Measurements from ENCODE around the gene GALNT7.

Gene GALNT7

GRCh38 chr4:173167758-173168395, 734 bp upstream of the GALNT7 start:
- TF ChIP-seq CTCF (conservative IDR thresholded peaks at IDR 0.05) = no peak
- H3K27ac ChIP-seq = peak overlapping the region; percentile 97

DNA sequence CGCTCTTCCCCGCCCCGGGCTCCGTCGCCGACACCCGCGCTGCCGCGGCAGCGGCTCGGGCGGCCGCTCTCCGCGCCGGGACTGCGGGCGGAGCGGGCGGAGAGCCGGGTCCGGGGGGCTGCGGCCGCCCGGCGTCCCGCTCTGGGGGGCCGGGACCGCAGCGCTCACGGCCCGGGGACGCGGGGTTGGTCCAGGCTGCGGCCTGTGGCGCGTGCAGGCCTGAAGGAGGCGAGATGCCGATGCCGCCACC, 492 bp downstream of the GALNT7 start:
- peak overlapping the region; percentile 97 for H3K27ac ChIP-seq
- TF ChIP-seq CTCF (conservative IDR thresholded peaks at IDR 0.05) = peak; percentile 21; the same call in 1 of the 2 replicates

DNA sequence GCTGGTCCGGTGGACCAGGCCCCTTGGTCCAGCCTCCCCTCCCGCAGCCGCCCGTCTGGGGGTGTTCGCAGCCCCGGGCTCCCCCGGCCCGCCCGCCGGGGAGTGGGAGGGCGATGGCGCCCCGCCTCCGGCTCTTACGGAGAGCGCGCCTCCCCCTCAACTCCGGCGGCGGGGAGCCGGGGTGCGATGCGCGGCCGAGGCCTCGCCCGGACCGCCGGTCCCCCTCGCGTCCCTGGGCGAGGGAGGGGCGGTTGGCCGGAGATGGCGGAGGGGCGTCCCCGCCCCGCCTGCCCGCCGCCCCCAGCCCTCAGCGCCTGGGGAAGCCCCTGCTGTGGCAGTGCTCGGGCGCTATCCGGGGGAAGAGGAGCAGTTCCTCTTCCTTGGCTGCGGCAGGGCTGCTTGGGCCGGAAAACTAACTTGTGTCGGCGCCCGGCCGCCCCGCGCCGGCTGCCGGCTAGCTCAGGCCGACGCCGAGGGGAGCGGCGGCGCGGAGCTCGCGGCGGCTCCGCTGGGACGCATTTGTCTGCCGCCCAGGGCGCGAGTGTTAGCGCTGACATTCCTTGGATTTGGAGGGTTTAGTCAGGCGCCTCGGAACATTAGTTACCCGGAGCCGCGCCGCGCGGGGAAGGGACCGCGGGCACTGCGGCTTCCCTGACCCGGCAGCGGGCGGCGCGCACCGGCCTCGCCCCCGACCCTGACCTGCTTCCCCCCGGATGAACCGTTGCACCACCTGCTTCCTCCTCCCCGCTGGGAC, 994 bp downstream of the GALNT7 start:
- TF ChIP-seq CTCF (conservative IDR thresholded peaks at IDR 0.05) = no peak
- peak overlapping the region; percentile 97 for H3K27ac ChIP-seq

DNA sequence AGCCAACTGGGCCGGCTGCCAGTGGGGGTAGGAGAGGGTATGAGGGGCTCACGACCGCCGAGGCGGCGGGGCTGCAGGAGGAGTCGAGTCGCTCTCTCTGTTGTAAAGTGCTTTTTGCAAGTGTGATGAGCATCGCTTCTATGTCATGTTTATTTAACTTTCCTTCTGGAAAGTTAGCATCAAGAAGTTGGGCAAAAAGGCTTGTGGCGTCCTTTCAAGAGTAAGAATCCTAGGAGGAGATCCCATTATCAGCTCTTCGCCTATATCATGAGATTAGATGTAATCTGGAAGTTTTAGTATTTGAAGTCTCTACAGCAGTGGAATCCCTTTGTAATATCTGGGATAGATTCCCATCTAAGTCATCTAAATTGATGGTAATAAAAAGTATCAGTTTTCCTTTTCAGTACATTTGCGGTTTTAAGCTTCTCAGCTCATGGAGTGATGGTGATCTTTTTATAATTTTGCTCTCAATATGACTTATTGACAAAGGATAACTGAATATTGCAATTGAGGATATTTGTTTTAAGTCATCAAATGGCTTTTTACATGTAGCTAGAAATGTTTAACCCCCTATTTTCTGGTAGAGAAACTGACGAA, 1.7 kb downstream of the GALNT7 start:
- TF ChIP-seq CTCF (conservative IDR thresholded peaks at IDR 0.05) = no peak
- peak overlapping the region; percentile 97 for H3K27ac ChIP-seq

DNA sequence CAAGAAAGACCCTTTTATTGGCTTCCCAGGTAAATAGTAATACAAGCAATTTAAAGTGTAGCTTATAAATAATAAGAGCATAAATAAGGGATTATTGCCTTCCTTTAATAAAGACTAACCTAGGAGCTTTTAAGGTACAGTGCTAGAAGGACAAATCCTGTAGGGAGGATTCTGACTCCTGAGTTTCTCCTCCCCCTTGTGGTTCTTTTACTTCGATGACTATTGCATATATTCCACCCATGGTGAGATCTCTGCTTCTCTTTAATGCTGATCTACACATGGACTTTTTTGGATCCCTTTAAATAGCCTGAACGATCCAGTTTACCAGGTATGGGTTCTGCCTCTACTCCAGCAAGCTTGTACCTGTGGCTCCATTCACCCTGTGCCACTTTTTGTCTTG, 2.5 kb downstream of the GALNT7 start:
- TF ChIP-seq CTCF (conservative IDR thresholded peaks at IDR 0.05) = peak; percentile 62
- peak overlapping the region; percentile 97 for H3K27ac ChIP-seq

DNA sequence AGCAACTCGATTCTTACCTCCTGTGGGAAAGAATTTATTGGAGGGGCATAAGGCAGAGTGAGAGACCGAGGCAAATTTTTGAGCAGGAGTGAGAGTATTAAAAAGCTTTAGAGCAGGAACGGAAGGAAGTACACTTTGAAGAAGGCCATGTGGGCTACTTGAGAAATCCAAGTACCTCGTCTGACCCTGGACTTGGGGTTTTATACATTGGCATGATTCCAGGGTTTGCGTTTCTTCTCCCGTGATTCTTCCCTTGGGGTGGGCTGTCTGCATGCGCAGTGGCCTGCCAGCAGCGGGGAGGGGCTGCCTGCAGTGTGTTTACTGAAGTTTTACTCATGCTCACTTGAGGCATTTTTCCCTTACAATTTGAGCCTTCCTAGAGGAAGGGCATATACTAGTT, 3.4 kb downstream of the GALNT7 start:
- H3K27ac ChIP-seq = 0 out of 2 replicates have a peak overlapping the region, but pooled peaks have one; percentile 97
- TF ChIP-seq CTCF (conservative IDR thresholded peaks at IDR 0.05) = no peak

- TF ChIP-seq CTCF (conservative IDR thresholded peaks at IDR 0.05) = no peak
- H3K27ac ChIP-seq = no peak overlapping the region
Observed at GRCh38 chr4:173174184-173174583, 5.6 kb downstream of the GALNT7 start.
